GM19324 (cell line): ENCODE results near the gene ARID1B.

Source experiments
- ATAC-seq: cut with Tn5 transposase; IDR thresholded peaks from one replicate; pipeline ENCODE4 v1.9.1; 2021; ENCODE audit warnings: mild to moderate bottlenecking, moderate library complexity; ENCODE audit not compliant: unreplicated experiment, low FRiP score

Gene ARID1B

DNA sequence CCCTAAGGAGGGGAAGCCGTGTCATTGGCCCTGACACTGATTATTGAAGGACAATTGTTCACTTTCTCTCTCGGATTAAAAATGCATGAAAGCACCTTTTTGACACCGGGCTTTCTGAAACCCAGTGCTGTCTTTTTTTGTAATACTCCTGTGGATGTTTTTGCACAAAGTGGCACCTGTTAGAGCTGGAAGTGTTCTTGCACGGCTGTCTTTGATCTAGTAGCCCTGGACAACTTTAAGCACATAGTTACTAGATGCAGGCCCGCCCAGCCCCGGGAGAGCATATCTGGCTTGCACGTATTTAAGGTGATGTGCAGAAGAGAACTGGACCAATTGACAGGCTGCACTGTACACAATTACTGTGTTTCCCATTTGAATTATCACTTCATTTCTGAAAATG is 72.6 kb downstream of the ARID1B start:
- ATAC-seq, result no peak

DNA sequence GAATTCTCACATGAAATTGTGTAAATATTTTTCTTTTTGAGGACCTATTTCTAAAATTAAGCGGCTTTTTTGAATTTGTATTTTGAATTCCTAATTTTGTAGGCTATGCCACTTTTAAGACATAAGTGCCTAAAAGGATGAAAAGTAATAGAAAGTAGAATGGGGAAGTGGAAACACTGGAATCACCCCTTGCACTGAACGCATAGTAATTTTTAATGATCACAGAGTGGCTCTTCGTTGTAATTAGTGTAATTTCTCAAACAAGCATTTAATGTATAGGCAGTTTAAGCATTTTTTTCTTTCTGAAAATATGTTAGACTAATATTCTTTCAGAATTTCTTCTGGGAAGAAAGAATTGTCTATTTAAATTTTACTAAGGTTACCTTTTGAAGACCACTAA is 73.2 kb downstream of the ARID1B start:
- no peak for ATAC-seq

DNA sequence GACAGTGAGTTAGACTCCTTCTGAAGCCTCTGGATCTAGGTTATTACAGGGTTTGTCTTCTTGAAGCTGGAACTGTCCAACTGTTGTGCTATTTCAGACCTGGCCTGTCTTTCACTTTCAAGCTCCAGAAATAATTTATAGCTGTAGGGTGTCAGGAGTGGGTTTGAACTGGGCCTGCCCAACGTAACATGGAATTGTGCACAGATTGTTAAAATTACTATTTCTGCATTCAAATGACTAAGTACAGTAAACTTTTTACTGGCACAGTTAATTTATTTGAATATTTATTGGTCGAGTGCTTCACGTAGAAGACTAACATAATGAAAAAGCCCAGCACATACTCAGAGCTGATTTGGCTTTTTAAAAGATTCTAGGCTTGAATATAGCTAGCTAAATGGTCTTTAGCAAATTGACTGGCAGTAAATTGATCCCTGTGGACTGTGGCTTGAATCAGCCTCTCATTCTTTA is 74.3 kb downstream of the ARID1B start:
- no peak for ATAC-seq

DNA sequence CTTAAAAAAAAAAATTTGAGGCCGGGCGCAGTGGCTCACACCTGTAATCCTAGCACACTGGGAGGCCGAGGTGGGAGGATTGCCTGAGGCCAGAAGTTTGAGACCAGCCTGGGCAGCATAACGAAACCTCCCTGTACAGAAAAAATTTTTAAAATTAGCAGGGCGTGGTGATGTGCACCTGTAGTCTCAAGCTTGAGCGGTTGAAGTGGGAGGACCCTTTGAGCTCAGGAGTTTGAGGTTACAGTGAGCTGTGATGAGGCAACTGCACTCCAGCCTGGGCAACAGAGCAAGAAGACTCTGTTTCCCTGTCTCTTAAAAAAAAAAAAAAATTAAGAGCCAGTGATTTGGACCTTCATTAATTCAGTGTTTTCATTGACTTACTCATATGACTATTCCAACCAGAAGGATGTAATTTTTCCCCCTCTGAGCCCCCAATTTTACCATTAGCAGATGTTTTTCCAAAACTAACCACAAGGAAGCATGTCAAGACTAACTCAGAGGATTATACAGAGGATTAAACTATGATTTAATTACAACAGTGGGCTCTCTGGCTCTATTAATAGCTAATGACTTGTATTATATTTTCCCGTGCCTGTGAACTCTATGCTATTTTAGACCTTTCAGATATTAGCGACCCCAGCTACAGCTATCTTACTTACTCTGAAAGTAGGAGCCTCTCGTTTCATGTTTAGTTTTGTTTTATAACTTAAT is 75.1 kb downstream of the ARID1B start:
- ATAC-seq, result no peak

DNA sequence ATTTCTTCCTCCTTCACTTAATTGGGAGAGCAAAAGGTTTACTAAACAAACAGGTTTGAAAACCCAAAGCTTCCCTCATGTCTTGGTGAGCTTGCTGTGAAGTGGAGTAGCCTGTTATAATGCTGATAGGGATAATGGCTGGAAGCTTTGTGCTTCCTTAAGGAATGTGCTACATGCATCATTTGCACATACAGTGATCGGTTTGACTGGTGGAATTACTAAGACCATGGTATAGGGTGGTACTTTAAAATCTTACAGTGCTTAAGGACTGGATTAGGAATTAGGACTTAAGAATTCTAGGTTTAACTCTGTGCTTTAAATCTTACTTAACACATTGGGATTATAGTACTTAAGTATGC is 75.7 kb downstream of the ARID1B start:
- no peak for ATAC-seq

DNA sequence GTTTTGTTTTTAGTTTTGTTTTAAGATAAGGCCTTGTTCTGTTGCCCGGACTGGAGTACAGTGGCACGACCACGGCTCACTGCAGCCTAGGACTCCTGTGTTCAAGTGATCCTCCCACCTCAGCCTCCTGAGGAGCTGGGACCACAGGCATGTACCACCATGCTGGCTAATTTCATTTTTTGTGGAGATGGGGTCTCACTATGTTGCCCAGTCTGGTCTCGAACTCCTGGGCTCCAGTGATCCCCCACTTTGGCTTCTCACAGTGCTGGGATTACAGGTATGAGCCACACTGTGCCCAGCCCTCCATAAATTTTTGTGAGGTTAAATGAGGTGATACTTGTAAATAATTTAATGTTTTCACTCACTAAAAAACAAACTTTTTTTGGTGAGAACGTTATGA is 76.6 kb downstream of the ARID1B start:
- no peak for ATAC-seq

DNA sequence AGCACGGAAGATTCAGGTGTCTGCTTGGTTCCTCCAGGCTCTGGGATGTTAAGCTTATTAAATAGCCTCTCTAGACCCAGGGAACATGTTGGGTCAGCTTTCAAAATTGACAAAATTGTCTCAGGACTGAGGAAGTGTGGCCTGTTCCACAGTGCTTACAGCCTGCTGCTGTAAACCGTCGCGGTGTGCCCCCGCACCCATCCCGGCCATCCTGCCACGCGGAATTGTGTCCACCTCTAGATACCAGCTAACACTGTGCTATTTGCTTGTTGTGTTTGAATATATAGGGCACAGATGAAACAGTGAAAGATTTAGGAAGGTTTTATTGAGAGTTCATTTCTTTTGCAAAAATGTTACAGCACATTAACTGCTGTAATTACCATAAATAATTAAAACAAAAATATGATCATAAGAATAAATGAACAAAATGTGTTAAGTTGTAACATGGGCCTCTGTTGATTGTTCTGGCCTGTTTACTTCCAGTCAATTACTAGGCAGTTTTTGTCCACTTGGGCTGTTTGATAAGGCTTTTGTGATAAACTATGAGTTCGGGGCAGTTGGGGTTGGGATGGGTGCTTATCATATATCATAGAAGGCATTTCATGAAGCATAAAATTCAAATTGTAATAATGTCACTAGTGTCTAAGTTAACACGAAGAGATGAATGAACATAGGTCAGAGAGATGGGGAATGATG is 77.4 kb downstream of the ARID1B start:
- no peak for ATAC-seq

DNA sequence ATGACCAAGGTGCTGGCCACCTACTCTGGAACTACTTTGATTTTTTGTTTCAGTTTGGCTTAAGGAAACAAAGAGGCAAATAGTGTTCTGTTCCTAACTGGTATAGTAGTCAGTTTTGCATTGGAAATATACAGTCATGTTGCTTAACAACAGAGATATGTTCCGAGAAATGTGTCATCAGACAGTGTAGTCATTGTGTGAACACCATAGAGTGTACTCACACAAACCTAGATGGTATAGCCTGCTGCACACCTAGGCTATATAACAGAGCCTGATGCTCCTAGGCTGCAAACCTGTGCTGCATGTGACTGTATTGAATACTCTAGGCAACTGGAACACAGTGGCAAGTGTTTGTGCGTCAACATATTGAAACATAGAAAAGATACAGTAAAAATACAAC is 80.4 kb downstream of the ARID1B start:
- no peak for ATAC-seq

DNA sequence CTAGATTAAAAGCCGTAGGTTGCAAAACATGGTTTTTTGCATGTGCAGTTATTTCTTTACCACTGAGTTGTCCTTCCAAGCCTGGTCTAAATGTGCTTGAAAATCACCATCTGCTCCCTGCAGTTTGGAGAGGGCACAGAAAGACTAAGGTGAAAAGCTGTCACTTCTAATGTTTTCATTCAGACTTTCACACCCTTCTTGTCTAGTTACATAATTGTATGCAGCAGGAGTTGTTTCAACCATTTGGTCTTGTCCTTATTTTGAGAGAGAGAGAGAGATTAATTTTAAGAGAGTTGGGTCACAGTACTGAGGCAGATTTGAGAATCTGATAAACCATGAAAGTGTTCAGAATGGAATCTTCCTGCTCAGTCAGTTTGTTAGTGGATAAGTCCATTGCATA is 82.5 kb downstream of the ARID1B start:
- no peak for ATAC-seq

DNA sequence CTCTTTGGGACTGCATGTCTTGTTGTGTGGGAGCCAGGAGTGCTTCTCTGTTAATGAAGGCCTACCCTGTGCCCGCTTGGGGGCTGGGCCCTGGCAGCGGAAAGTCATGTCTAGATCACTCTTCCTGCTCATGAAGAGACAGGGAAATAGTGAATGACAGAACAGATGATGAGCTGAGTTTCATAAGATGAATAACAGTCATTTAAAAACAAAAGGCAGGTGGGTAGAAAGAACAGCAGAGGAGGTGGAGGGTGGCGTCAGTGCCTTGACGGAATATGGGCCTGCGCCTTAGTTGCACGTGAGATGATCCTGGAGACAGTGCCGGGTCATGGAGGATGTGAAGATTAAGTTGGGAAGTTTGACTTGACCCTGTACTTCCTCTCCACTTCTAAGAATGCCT is 85.5 kb downstream of the ARID1B start:
- ATAC-seq, result no peak

DNA sequence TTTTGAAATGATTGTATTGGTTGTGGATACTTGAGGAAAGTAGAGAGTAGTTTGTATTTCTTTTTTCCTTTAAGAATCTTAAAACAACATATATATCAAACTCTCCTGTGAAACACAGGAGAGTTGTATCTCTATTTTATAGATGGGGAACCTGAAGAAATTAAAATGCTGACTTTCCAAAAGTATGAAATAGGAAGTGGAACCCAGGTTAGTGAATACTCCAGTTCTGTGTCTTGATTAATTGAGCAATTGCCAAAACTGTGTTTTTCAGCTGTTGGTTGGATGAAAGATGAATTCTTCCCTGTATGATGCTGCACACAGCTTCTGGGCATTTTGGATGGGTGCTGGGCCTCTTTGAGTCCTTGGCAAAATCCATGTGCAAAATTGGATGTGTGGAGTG is 86.3 kb downstream of the ARID1B start:
- no peak for ATAC-seq

DNA sequence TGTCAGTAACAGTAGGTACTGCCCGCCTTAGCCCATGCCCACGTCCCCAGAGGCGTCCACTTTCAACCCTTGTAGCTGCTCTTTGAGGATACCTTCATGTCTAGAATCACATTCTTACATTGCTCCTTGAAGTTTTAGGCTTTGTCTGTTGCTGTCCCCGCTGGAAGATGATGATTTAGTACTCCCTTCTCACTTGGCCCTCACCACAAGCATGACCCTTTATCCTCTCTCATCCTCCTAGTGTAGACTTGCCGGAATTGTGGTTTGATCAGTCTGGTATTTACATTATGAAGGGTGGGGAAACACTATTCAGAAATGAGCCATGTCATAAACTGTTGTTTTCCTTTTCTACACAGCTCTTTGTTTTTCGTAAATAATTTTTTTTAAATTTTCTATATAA is 87.4 kb downstream of the ARID1B start:
- ATAC-seq, result no peak

DNA sequence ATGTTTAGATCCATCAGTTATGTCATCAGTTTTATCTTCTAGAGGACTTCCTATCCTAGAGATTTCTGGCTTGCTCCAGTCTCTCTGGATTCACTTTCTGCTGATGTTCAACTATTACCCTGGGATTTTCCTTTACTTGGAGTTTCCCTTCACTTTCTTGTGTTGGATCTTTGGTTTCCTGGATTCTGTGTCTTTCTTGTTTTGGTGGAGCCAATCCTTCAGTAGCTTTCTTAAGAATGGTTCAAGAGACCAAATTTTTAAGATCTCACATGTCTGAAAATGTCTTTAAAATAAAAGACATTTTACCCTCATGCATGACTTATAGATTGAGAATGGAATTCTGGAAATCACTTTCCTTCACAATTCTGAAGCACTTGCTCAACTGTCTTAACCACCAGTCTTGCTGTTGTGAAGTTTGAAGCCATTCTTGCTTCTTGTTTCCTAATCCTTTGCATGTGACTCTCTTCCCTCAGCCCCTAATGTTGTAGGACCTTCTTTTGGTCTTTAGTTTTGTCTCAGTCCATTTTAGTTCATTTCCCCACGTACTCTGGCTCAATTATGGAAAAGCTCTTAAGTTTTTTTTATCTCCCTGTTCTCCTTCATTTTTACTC is 87.9 kb downstream of the ARID1B start:
- no peak for ATAC-seq

DNA sequence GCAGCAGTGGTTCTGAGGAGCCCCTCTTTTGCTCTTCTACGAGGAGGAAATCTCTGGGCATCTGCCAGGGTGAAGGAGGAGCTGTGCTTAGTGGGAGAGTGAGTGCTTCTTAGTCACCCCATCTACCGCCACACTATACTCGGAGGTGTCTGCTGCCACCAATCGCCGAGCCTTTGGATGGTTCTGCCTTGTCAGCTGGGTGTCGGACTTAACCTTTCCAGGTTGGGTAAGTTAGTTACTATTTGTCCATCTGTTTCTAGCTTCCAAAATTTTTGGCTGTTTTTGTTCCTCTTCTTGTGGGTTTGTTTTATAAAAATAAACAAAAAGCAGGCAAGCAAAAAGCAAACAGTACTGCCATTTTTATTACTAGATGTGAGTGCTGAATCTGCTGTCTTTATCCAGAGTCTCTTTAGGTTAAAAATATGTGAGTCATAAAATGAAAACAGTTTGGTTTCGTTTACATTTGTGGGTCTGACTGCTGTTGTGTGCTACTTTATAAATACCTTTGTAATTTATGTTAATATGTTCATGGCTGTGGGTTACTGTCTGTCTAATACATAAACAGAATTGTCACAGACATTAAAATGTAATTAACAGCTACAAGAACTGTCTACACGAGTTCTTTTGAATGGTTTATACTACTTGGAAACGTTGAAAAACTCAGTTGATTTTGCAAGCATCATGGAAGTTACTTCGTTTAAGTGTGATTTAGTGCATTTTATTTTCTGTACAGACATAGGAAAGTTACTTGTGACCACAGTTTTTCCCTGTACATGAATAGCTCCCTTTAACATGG is 89.2 kb downstream of the ARID1B start:
- no peak for ATAC-seq

DNA sequence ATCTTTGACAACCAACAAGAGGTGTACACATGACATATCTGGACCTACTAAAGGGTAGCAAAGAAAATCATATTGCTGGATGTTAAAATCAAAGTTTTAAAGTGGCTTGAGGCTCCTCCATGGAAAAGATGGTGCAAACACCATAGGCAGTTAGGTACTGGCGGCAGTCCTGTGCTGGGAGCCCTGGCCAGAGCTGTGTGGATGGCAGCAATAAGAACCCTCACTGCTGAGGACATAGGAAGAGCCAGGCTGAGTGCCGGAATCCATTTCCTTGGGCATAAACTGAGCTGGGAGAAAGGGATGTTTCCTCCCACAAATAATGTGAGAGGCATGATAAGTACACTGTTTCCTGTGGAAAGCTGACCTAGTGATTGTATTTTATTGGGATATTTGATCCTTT is 89.9 kb downstream of the ARID1B start:
- ATAC-seq, result no peak

DNA sequence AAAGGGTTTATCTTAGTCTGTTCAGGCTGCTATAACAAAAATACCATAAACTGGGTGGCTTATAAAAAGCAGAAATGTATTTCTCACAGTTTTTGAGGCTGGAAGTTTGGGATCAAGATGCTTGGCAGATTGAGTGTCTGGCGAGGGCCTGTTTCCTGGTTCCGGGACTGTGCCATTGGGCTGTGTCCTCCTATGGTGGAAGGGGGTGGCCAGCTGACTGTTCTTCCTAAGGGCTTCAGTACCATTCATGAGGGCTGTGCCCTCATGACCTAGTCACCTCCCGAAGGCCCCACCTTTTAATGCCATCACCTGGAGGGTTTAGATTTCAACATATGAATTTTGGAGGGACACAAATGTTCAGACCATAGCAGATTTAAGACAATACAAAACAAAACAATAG is 91.2 kb downstream of the ARID1B start:
- no peak for ATAC-seq

DNA sequence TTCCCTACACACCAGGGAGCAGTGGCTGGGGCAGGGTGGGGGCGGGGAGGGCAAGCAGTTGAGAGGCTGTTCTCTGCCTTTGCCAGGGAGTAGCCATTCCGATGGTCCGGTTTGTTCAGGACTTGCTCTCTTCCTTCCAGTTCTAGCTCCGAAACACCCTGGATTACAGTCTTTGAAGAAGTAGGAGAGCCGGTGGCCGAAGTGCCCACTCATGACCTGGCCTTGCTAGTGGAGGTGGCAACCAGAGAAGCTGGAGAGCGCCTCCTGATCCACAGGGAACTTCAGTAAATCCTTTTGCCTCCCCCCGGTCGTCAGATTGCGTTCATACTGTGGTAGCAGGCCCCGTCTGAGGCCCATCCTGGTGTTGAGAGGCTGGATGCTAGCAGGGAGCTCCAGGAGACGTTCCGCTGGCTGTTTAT is 92.8 kb downstream of the ARID1B start:
- ATAC-seq, result no peak

DNA sequence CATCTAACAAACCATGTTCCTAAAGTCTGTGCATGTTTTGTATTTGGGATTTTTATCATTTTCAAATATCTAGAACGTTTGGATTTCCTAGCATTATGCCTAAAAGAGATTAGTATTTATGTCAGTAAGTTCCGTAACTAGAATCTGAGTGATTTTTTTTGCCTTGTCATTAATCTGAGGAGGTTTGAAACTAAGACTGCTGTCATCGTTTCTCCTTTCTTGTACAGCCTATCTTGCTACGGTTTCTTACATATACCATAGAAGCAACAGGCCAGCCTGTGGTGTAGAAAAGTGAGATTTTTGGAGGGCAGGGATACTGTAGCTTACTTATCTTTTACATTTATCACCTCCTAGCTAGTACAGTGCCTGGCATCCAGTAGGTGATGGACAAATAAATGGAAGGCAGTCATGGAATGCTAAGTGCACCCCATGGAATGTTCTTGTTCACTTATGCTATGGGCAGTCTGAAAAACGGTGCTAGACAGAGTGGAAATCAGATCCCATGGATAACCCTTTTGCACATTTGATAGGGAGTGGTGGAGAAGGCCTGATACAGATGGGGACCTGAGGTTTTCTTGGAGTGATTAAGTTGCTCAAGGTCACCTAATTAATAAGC is 93.9 kb downstream of the ARID1B start:
- ATAC-seq, result no peak

DNA sequence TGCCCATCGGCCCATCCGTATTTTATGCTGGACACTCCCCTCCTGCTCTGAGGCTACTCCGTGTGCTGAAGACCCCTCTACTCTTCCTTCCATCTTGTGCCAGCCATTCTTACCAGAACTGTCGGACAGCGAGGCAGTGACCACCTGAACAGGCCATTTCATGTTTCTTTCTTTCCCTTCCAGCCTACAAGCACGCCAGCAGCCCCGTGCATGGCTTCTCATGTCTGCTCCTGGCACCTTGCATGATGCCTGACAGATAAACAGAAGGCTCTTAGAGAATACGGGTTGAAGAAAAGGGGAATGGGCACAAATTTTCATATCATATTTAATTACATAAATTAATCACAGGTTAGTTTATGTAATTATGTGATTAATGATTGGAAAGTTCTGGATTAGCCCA is 95.7 kb downstream of the ARID1B start:
- no peak for ATAC-seq

DNA sequence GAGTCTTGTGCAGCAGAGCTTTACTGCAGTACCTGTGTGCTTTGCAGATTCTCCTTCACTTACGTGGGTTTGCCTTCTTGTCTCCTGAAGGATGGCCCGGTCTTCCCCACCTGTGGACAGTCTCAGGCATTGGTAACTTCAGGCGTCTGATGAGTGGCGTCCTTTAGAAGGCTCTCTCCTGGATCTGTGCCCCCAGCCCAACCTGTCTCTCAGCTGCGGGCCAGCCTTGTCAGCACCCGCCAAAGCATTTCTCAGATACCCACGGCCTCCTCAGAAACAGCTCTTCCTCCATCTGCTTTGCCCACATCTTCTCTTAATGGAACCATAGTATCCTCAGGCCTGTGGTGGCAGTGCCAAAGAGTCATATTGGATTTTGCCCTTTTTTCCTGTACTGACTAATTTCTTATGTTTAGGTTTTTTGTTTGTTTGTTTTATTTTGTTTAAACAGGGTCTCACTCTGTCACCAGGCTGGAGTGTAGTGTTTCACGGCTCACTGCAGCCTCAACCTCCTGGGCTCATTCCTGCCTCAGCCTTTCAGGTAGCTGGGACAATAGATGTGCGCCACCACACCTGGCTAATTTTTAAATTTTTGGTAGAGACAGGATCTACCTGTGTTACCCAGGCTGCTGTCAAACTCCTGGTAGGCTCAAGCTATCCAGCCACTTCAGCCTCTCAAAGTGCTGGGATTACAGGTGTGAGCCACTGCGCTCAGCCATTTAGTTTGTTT is 96.6 kb downstream of the ARID1B start:
- ATAC-seq, result no peak
